HepG2 (cell line): ENCODE results near the gene TH. TPM values are rescaled to one million over a fixed set of nuclear protein-coding genes. Genes with fewer than 3 reads are reported as not detected.

Source experiments
- XRCC5 ChIP-seq: fragments of 200-400 bp; formaldehyde crosslinking; optimal IDR thresholded peaks from 2 replicates; pipeline ENCODE3; 2017; ENCODE audit warnings: mild to moderate bottlenecking, low read length
- ZC3H4 ChIP-seq: sonication (generic); formaldehyde crosslinking; IDR thresholded peaks from 2 replicates; pipeline ENCODE4 v1.4.0; 2020; ENCODE audit warnings: missing genetic modification reagents, borderline replicate concordance
- ZNF20 ChIP-seq: sonication (generic); formaldehyde crosslinking; IDR thresholded peaks from 2 replicates; pipeline ENCODE4 v1.4.0; 2020; ENCODE audit warnings: mild to moderate bottlenecking, moderate library complexity, missing genetic modification reagents
- ZNF3 ChIP-seq: IDR thresholded peaks from 2 replicates; pipeline ENCODE4 v1.7.0; 2017; ENCODE audit warnings: inconsistent platforms
- polyA plus RNA-seq, 8 experiments: library from polyadenylated mRNA; depleted of rRNA in 3 of 8; stranded (reverse) in 7 of 8; unstranded in 1 of 8; fragments of >200 nt; fragmentation: Illumina TruSeq in 4 of 8; extraction: Trizol in 4 of 8; gene quantifications; 2 replicates each; pipeline versions ENCODE4 v1.2.1 to v1.2.3, GENCODE V29; 2011 to 2016; ENCODE audit warnings: low read depth in 4 of 8, missing spikeins in 1 of 8, mixed read lengths in 1 of 8; ENCODE audit not compliant: insufficient read depth in 1 of 8
- total RNA-seq, 5 experiments: library from RNA; depleted of rRNA; stranded (reverse); fragments of >200 nt; fragmentation: Illumina TruSeq; extraction: Trizol; gene quantifications; 2 replicates each; pipeline ENCODE4 v1.2.3, GENCODE V29; 2016; ENCODE audit warnings: low read depth in 1 of 5
- TF ChIP-seq, protein P1 (sequence below): sonication (generic); formaldehyde crosslinking; IDR thresholded peaks from 2 replicates; pipeline ENCODE4 v1.5.0; 2020; ENCODE audit warnings: mild to moderate bottlenecking, missing genetic modification reagents
- TF ChIP-seq, protein P2 (sequence below): sonication (generic); formaldehyde crosslinking; IDR thresholded peaks from 2 replicates; pipeline ENCODE4 v1.8.0; 2022; ENCODE audit warnings: missing genetic modification reagents, low read depth, mild to moderate bottlenecking, borderline replicate concordance
- TF ChIP-seq, protein P3 (sequence below): sonication (generic); formaldehyde crosslinking; IDR thresholded peaks from 2 replicates; pipeline ENCODE4 v1.5.1; 2020; ENCODE audit warnings: mild to moderate bottlenecking, missing genetic modification reagents, borderline replicate concordance
- TF ChIP-seq, protein P4 (sequence below): IDR thresholded peaks from 2 replicates; pipeline ENCODE4 v1.6.1; 2016; ENCODE audit warnings: low read depth, missing genetic modification reagents, missing compliant biosample characterization
- TF ChIP-seq, protein P5 (sequence below): sonication (generic); formaldehyde crosslinking; IDR thresholded peaks from 2 replicates; pipeline ENCODE4 v1.8.0; 2022; ENCODE audit warnings: missing genetic modification reagents, mild to moderate bottlenecking, inconsistent platforms, borderline replicate concordance
- TF ChIP-seq, protein P6 (sequence below): sonication (generic); formaldehyde crosslinking; IDR thresholded peaks from 2 replicates; pipeline ENCODE4 v1.9.0; 2022; ENCODE audit warnings: low read depth, missing genetic modification reagents

Gene TH
- total and polyA plus RNA-seq, 2 of the 13 experiments (the other 11 are each of a cell fraction or from before 2014, with no cell fraction given): 0.36 TPM; not detected in 1

DNA sequence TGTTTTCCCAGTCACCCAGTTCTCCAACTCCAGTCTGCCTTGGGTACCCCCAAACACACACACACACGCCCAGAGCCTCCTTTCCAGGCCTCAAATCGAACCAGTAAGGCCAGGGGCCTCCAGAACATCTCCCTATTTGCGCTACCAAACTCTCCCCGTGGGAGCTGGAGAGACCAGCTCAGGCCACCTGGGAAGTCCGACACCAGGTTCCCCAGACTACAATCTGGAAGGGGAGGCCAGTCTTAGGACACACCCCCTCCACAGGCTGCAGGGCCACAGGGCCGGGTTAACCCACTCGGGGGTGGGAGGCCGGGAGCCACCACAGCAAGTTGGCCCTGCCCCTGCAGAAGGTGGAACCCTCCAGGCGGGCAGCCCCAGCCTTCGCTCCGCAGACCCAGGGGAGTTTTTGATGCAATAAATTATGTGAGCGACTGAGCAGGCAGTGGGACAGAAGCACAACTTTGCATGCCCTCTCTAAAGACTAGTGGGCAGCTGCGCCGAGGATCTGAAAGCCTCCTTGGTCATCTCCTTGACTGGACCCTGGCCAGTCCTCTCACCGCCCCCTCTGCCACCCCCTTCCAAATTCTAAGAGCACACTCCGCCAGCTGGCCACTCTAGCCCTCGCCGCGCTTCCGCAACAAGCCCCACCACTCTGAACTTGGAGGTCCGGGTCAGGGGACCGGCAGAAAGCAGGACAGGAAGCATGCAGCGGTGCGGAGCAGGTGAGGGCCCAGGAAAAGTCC lies 35.2 kb downstream of the TH start (continued):
- TF ChIP-seq, protein P1, sequence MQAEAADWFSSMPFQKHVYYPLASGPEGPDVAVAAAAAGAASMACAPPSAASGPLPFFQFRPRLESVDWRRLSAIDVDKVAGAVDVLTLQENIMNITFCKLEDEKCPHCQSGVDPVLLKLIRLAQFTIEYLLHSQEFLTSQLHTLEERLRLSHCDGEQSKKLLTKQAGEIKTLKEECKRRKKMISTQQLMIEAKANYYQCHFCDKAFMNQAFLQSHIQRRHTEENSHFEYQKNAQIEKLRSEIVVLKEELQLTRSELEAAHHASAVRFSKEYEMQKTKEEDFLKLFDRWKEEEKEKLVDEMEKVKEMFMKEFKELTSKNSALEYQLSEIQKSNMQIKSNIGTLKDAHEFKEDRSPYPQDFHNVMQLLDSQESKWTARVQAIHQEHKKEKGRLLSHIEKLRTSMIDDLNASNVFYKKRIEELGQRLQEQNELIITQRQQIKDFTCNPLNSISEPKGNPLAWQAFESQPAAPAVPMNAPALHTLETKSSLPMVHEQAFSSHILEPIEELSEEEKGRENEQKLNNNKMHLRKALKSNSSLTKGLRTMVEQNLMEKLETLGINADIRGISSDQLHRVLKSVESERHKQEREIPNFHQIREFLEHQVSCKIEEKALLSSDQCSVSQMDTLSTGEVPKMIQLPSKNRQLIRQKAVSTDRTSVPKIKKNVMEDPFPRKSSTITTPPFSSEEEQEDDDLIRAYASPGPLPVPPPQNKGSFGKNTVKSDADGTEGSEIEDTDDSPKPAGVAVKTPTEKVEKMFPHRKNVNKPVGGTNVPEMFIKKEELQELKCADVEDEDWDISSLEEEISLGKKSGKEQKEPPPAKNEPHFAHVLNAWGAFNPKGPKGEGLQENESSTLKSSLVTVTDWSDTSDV (CRISPR knock-in tag): no peak
- TF ChIP-seq, protein P2, sequence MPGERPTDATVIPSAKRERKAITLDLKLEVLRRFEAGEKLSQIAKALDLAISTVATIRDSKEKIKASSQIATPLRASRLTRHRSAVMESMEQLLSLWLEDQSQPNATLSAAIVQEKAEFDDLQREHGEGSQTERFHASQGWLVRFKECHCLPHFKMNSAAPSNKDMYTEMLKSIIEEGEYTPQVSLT (CRISPR knock-in tag): no peak
- TF ChIP-seq, protein P3, sequence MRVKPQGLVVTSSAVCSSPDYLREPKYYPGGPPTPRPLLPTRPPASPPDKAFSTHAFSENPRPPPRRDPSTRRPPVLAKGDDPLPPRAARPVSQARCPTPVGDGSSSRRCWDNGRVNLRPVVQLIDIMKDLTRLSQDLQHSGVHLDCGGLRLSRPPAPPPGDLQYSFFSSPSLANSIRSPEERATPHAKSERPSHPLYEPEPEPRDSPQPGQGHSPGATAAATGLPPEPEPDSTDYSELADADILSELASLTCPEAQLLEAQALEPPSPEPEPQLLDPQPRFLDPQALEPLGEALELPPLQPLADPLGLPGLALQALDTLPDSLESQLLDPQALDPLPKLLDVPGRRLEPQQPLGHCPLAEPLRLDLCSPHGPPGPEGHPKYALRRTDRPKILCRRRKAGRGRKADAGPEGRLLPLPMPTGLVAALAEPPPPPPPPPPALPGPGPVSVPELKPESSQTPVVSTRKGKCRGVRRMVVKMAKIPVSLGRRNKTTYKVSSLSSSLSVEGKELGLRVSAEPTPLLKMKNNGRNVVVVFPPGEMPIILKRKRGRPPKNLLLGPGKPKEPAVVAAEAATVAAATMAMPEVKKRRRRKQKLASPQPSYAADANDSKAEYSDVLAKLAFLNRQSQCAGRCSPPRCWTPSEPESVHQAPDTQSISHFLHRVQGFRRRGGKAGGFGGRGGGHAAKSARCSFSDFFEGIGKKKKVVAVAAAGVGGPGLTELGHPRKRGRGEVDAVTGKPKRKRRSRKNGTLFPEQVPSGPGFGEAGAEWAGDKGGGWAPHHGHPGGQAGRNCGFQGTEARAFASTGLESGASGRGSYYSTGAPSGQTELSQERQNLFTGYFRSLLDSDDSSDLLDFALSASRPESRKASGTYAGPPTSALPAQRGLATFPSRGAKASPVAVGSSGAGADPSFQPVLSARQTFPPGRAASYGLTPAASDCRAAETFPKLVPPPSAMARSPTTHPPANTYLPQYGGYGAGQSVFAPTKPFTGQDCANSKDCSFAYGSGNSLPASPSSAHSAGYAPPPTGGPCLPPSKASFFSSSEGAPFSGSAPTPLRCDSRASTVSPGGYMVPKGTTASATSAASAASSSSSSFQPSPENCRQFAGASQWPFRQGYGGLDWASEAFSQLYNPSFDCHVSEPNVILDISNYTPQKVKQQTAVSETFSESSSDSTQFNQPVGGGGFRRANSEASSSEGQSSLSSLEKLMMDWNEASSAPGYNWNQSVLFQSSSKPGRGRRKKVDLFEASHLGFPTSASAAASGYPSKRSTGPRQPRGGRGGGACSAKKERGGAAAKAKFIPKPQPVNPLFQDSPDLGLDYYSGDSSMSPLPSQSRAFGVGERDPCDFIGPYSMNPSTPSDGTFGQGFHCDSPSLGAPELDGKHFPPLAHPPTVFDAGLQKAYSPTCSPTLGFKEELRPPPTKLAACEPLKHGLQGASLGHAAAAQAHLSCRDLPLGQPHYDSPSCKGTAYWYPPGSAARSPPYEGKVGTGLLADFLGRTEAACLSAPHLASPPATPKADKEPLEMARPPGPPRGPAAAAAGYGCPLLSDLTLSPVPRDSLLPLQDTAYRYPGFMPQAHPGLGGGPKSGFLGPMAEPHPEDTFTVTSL (CRISPR knock-in tag): no peak
- TF ChIP-seq, protein P4, sequence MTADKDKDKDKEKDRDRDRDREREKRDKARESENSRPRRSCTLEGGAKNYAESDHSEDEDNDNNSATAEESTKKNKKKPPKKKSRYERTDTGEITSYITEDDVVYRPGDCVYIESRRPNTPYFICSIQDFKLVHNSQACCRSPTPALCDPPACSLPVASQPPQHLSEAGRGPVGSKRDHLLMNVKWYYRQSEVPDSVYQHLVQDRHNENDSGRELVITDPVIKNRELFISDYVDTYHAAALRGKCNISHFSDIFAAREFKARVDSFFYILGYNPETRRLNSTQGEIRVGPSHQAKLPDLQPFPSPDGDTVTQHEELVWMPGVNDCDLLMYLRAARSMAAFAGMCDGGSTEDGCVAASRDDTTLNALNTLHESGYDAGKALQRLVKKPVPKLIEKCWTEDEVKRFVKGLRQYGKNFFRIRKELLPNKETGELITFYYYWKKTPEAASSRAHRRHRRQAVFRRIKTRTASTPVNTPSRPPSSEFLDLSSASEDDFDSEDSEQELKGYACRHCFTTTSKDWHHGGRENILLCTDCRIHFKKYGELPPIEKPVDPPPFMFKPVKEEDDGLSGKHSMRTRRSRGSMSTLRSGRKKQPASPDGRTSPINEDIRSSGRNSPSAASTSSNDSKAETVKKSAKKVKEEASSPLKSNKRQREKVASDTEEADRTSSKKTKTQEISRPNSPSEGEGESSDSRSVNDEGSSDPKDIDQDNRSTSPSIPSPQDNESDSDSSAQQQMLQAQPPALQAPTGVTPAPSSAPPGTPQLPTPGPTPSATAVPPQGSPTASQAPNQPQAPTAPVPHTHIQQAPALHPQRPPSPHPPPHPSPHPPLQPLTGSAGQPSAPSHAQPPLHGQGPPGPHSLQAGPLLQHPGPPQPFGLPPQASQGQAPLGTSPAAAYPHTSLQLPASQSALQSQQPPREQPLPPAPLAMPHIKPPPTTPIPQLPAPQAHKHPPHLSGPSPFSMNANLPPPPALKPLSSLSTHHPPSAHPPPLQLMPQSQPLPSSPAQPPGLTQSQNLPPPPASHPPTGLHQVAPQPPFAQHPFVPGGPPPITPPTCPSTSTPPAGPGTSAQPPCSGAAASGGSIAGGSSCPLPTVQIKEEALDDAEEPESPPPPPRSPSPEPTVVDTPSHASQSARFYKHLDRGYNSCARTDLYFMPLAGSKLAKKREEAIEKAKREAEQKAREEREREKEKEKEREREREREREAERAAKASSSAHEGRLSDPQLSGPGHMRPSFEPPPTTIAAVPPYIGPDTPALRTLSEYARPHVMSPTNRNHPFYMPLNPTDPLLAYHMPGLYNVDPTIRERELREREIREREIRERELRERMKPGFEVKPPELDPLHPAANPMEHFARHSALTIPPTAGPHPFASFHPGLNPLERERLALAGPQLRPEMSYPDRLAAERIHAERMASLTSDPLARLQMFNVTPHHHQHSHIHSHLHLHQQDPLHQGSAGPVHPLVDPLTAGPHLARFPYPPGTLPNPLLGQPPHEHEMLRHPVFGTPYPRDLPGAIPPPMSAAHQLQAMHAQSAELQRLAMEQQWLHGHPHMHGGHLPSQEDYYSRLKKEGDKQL (CRISPR knock-in tag): no peak
- TF ChIP-seq, protein P5, sequence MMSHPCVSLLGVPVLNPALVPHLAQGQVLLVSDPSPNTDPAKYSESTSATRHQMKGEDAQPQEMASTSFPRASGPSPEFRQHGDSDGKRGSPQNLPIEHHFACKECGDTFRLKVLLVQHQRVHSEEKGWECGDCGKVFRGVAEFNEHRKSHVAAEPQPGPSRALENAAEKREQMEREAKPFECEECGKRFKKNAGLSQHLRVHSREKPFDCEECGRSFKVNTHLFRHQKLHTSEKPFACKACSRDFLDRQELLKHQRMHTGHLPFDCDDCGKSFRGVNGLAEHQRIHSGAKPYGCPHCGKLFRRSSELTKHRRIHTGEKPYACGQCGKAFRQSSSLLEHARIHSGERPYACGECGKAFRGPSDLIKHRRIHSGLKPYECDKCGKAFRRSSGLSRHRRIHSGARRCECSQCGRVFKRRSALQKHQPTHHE (CRISPR knock-in tag): no peak
- TF ChIP-seq, protein P6, sequence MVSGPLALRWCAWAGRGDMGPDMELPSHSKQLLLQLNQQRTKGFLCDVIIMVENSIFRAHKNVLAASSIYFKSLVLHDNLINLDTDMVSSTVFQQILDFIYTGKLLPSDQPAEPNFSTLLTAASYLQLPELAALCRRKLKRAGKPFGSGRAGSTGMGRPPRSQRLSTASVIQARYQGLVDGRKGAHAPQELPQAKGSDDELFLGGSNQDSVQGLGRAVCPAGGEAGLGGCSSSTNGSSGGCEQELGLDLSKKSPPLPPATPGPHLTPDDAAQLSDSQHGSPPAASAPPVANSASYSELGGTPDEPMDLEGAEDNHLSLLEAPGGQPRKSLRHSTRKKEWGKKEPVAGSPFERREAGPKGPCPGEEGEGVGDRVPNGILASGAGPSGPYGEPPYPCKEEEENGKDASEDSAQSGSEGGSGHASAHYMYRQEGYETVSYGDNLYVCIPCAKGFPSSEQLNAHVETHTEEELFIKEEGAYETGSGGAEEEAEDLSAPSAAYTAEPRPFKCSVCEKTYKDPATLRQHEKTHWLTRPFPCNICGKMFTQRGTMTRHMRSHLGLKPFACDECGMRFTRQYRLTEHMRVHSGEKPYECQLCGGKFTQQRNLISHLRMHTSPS: no peak
- TF ChIP-seq XRCC5: no peak
- no peak for TF ChIP-seq ZNF20 (CRISPR knock-in tag)
- no peak for TF ChIP-seq ZNF3 (CRISPR knock-in tag)
- TF ChIP-seq ZC3H4 (CRISPR knock-in tag): no peak
